Caco-2 (cell line): ENCODE measurements around the gene BABAM1. TPM values are rescaled to one million over a fixed set of nuclear protein-coding genes. Genes with fewer than 3 reads are reported as not detected.
A peak's percentile ranks its signal among the peaks of the same experiment; 100 is the strongest.

ENCODE experiments used
- BruUV-seq: library from RNA; stranded (reverse); fragments of 400-500 nt; replicated peaks from 2 replicates; lab custom pipeline; 2021; lab: Mats Ljungman, UMichigan
- CTCF ChIA-PET: fragments of 300-600 bp; sonication (Branson Sonifier 250); formaldehyde crosslinking; loops from one replicate; lab custom pipeline; 2022; ENCODE audit warnings: antibody characterized with exemption; lab: Charles Lee
- POLR2A ChIA-PET: fragments of 300-600 bp; sonication (Branson Sonifier 250); formaldehyde crosslinking; loops from one replicate; lab custom pipeline; 2022; ENCODE audit warnings: antibody characterized with exemption; lab: Charles Lee
- DNase-seq, 2 experiments: peaks; one replicate each; pipeline versions ENCODE4 v3.0.0 to v3.0.0-alpha.2; 2020 to 2022
- H3K27me3 ChIP-seq: replicated peaks from 2 replicates; pipeline ENCODE4 v1.6.0; 2011; ENCODE audit warnings: low read length; ENCODE audit not compliant: control insufficient read depth, insufficient read depth
- H3K36me3 ChIP-seq: 2 replicates; pipeline ENCODE4 v1.5.1; 2011; ENCODE audit warnings: low read length; ENCODE audit not compliant: control insufficient read depth, insufficient read depth
- H3K4me1 ChIP-seq: fragments of 250-450 bp; sonication (Bioruptor Pico); 2 replicates; pipeline ENCODE4 v1.5.1; 2020; ENCODE audit warnings: mild to moderate bottlenecking
- H3K4me3 ChIP-seq: 2 replicates; pipeline ENCODE4 v1.5.1; 2011; ENCODE audit warnings: low read depth, mild to moderate bottlenecking, control low read depth, low read length
- H3K9me3 ChIP-seq: fragments of 250-450 bp; sonication (Bioruptor Pico); 2 replicates; pipeline ENCODE4 v1.5.1; 2020; ENCODE audit warnings: mild to moderate bottlenecking, moderate library complexity
- H3K27ac Mint-ChIP-seq: one replicate; pipeline ENCODE4 v1.8.0; 2022; ENCODE audit warnings: mixed read lengths; ENCODE audit not compliant: unreplicated experiment
- H3K27me3 Mint-ChIP-seq: one replicate; pipeline ENCODE4 v1.8.0; 2022; ENCODE audit warnings: mixed read lengths; ENCODE audit not compliant: insufficient read depth, unreplicated experiment
- H3K36me3 Mint-ChIP-seq: one replicate; pipeline ENCODE4 v1.8.0; 2022; ENCODE audit warnings: mild to moderate bottlenecking, mixed read lengths; ENCODE audit not compliant: insufficient read depth, unreplicated experiment
- H3K4me1 Mint-ChIP-seq: one replicate; pipeline ENCODE4 v1.8.0; 2022; ENCODE audit warnings: low read depth, mixed read lengths; ENCODE audit not compliant: unreplicated experiment
- H3K4me3 Mint-ChIP-seq: one replicate; pipeline ENCODE4 v1.8.0; 2022; ENCODE audit warnings: mild to moderate bottlenecking, moderate library complexity, mixed read lengths; ENCODE audit not compliant: unreplicated experiment
- H3K9me3 Mint-ChIP-seq: one replicate; pipeline ENCODE4 v1.8.0; 2022; ENCODE audit warnings: mixed read lengths; ENCODE audit not compliant: unreplicated experiment
- intact Hi-C: fragments of 100-400 bp; cut with micrococcal nuclease; formaldehyde crosslinking; loops from one replicate; pipeline ENCODE4 v1.10.0; 2022; ENCODE audit not compliant: unreplicated experiment
- total RNA-seq: library from RNA; stranded (reverse); gene quantifications from 2 replicates; pipeline ENCODE4 v1.2.3, GENCODE V29; 2022
- TF ChIP-seq, protein P1 (sequence below), 2 experiments: fragments of 200-600 bp in 1 of 2; IDR thresholded peaks; 1 replicate in 1 of 2; 2 replicates in 1 of 2; pipeline versions ENCODE4 v1.5.1 to v1.8.0; 2011 to 2022; ENCODE audit warnings: antibody characterized with exemption in 1 of 2, control low read depth in 1 of 2, inconsistent platforms in 1 of 2, low read depth in 1 of 2, low read length in 1 of 2, mild to moderate bottlenecking in 1 of 2, moderate library complexity in 1 of 2; ENCODE audit not compliant: insufficient read depth in 1 of 2, severe bottlenecking in 1 of 2, unreplicated experiment in 1 of 2

BABAM1 gene
- total RNA-seq, 1 experiment from 2014 or later = 91.7 TPM

DNA sequence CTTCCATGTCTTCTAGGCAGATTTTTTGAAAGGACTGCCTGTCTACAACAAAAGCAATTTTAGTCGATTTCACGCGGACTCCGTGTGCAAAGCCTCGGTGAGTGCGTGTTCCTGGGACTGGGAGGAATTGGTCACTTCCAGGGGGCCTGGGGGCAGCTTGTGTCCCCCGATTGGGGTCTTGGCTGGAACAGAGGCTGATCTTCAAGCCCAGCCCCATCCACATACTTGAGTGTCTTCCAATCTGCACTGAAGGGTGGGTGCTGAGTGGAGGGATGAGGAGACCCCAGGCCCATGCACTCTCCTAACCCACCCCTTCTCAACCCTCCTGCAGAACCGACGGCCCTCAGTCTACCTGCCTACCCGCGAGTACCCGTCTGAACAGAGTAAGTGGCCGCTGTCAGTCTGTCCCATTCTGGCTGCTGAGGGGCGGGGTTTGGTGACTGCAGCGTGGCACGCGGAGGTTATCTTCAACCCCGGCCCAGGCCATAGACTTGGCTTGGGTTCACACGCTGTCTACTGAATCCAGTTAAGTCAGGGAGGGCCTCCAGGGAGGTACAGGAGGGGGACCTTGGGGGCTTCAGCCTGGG, 46.9 kb downstream of the BABAM1 start:
- no peaks in the 10 kb centered on the region for H3K27me3 ChIP-seq
- H3K36me3 ChIP-seq = peaks cover 6% of the 10 kb centered on the region
- Mint-ChIP-seq H3K4me1 (peaks cover 11% of the 10 kb centered on the region), H3K27ac (no peak overlapping the region), H3K9me3 (no peaks in the 10 kb centered on the region), H3K36me3 (peaks cover 60% of the 10 kb centered on the region), H3K4me3 (no peak overlapping the region), H3K27me3 (no peaks in the 10 kb centered on the region)
- H3K4me1 ChIP-seq = peaks cover 23% of the 10 kb centered on the region
- no peaks in the 10 kb centered on the region for H3K9me3 ChIP-seq
- ChIA-PET CTCF (no interaction called here), POLR2A (no interaction called here)
- TF ChIP-seq, protein P1, sequence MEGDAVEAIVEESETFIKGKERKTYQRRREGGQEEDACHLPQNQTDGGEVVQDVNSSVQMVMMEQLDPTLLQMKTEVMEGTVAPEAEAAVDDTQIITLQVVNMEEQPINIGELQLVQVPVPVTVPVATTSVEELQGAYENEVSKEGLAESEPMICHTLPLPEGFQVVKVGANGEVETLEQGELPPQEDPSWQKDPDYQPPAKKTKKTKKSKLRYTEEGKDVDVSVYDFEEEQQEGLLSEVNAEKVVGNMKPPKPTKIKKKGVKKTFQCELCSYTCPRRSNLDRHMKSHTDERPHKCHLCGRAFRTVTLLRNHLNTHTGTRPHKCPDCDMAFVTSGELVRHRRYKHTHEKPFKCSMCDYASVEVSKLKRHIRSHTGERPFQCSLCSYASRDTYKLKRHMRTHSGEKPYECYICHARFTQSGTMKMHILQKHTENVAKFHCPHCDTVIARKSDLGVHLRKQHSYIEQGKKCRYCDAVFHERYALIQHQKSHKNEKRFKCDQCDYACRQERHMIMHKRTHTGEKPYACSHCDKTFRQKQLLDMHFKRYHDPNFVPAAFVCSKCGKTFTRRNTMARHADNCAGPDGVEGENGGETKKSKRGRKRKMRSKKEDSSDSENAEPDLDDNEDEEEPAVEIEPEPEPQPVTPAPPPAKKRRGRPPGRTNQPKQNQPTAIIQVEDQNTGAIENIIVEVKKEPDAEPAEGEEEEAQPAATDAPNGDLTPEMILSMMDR (IDR thresholded peaks at IDR 0.05; ENCODE audit: insufficient read depth in 1 of 2, low read depth in 1 of 2, low read length in 1 of 2, severe bottlenecking in 1 of 2, unreplicated experiment in 1 of 2) = no peak
- DNase-seq = no peak
- no TSS peak for BruUV-seq
- H3K4me3 ChIP-seq = no peak overlapping the region
- intact Hi-C loops = no loop called here

DNA sequence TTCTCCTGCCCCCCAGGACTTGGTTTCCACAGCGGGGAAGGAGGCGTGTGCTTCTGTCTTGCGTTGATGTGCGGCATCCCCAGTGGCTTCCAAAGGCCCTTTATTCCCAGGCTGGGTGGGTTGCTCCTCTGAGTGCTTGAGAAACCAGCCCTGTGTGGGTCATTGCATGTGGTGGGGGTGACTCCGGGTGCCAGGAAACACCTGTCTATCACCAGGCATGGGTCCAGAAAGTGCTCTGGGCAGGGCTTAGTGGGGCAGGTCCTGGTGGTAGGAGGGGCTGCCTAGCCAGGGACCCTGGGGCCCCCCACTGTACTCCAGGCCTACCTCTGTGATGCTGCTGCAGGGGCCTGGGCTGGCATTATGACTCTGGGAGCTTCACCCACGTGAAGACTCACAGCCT, 51.7 kb downstream of the BABAM1 start:
- BruUV-seq = no TSS peak
- ChIA-PET CTCF (no interaction called here), POLR2A (no interaction called here)
- H3K4me1 ChIP-seq = no peaks in the 10 kb centered on the region
- H3K27me3 ChIP-seq = no peaks in the 10 kb centered on the region
- no peaks in the 10 kb centered on the region for H3K9me3 ChIP-seq
- no peak for DNase-seq
- Mint-ChIP-seq H3K36me3 (peaks cover 62% of the 10 kb centered on the region), H3K4me3 (no peak overlapping the region), H3K27ac (no peak overlapping the region), H3K9me3 (no peaks in the 10 kb centered on the region), H3K4me1 (no peaks in the 10 kb centered on the region), H3K27me3 (no peaks in the 10 kb centered on the region)
- H3K36me3 ChIP-seq = peaks cover 3% of the 10 kb centered on the region; the same call in 1 of the 2 replicates
- no peak overlapping the region for H3K4me3 ChIP-seq
- intact Hi-C loops = no loop called here
- TF ChIP-seq, protein P1 (IDR thresholded peaks at IDR 0.05; ENCODE audit: insufficient read depth in 1 of 2, low read depth in 1 of 2, low read length in 1 of 2, severe bottlenecking in 1 of 2, unreplicated experiment in 1 of 2) = no peak

DNA sequence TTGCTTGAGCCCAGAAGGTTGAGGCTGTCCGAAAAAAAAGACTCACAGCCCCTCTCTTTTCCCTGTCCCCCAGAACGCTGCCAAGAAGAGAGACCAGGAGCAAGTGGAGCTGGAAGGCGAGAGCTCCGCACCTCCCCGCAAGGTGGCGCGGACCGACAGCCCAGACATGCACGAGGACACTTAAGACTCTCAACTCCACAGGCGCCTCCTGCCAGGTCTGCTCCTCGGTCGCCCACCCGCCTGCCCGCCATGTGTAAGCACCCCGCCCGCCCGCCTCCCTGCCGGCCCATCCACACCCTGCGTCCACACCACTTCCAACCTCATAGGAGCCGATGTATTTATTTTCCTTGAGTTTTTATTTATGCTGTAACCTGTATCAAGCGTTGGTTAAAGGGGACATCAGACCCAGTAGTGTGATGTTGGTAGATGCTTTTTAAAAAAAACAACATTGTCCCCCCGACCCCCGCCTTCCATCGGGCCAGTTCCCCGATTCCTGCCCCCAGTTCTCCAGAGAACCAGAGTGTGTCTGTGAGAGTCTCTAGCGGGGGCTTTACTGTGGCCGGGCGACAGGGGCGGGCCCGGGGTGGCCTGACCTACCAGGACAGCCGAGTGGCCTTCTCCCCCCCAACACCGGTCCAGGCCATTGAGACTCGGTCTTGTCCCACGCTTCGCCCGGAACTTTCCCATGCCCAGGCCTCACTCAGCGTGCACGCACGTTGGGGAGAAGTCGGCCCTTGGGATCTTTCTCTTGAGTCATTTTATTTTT, 52.4 kb downstream of the BABAM1 start:
- Histone ChIP-seq H3K4me1 (no peaks in the 10 kb centered on the region), H3K27me3 (no peaks in the 10 kb centered on the region), H3K4me3 (no peak overlapping the region), H3K9me3 (no peaks in the 10 kb centered on the region), H3K36me3 (peaks cover 2% of the 10 kb centered on the region; the same call in 1 of the 2 replicates)
- Mint-ChIP-seq H3K27ac (no peak overlapping the region), H3K27me3 (no peaks in the 10 kb centered on the region), H3K4me1 (no peaks in the 10 kb centered on the region), H3K4me3 (no peak overlapping the region), H3K36me3 (peaks cover 56% of the 10 kb centered on the region), H3K9me3 (no peaks in the 10 kb centered on the region)
- TF ChIP-seq, protein P1 (IDR thresholded peaks at IDR 0.05; ENCODE audit: insufficient read depth in 1 of 2, low read depth in 1 of 2, low read length in 1 of 2, severe bottlenecking in 1 of 2, unreplicated experiment in 1 of 2) = no peak
- CTCF ChIA-PET = no interaction called here
- intact Hi-C loops = no loop called here
- POLR2A ChIA-PET = no interaction called here
- no peak for DNase-seq
- TSS peak; percentile 81 for BruUV-seq
